ENCODE data around the gene DIS3L2.

DIS3L2 gene

GRCh38 chr2:232139786-232140562 is 178.5 kb downstream of the DIS3L2 start:
- Histone ChIP-seq H3K27ac (no peak overlapping the region), H3K4me3 (no peak overlapping the region)
- TF ChIP-seq POLR2AphosphoS5 (IDR thresholded peaks at IDR 0.05; ENCODE audit: borderline replicate concordance, low read depth, low read length) (no peak), FOXP2 (optimal IDR thresholded peaks at IDR 0.05; ENCODE audit: control extremely low read depth, extremely low read length, insufficient read depth) (no peak), EZH2 (IDR thresholded peaks at IDR 0.05) (no peak)

DNA sequence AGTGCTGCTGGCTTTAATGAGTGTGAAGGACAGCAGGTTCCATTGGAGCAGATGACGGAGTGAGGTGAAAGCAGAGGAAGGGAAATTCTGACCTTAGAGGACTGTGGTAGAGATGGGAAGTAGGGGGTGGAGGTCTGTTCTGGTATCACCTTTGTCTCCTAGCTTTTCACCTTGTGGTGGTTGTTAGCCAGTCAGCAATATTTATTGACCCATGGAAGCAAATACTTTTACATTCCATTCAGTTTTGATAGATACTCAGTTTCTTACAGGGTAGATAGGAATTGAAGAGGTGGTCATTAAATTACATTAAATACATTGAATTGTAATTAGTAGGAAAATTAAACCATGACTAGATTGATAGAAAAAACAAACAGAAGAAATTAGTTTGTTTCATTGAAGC is 180.1 kb downstream of the DIS3L2 start:
- no peak for DNase-seq (ENCODE audit: low read depth, low spot score)
- Histone ChIP-seq H3K4me3 (no peak overlapping the region), H3K36me3 (ENCODE audit: insufficient read depth, low read length) (no peaks in the 10 kb centered on the region), H3K9ac (ENCODE audit: insufficient read length) (no peak overlapping the region), H3K27ac (no peak overlapping the region), H3K9me3 (ENCODE audit: low read depth, low read length) (no peaks in the 10 kb centered on the region)
- TF ChIP-seq EZH2 (IDR thresholded peaks at IDR 0.05), result no peak
- TF ChIP-seq POLR2AphosphoS5 (IDR thresholded peaks at IDR 0.05; ENCODE audit: borderline replicate concordance, low read depth, low read length), result no peak
- TF ChIP-seq FOXP2 (optimal IDR thresholded peaks at IDR 0.05; ENCODE audit: control extremely low read depth, extremely low read length, insufficient read depth), result no peak

More at GRCh38 chr2:232139786-232140562, 178.5 kb downstream of the DIS3L2 start:
- DNase-seq (ENCODE audit: low read depth, low spot score), result no peak
- no peak overlapping the region for H3K9ac ChIP-seq (ENCODE audit: insufficient read length)
- no peaks in the 10 kb centered on the region for H3K36me3 ChIP-seq (ENCODE audit: insufficient read depth, low read length)
- no peaks in the 10 kb centered on the region for H3K9me3 ChIP-seq (ENCODE audit: low read depth, low read length)

GRCh38 chr2:232142049-232142448 is 180.5 kb downstream of the DIS3L2 start:
- no peak overlapping the region for H3K4me3 ChIP-seq
- no peaks in the 10 kb centered on the region for H3K9me3 ChIP-seq (ENCODE audit: low read depth, low read length)
- no peak for DNase-seq (ENCODE audit: low read depth, low spot score)
- no peaks in the 10 kb centered on the region for H3K36me3 ChIP-seq (ENCODE audit: insufficient read depth, low read length)
- TF ChIP-seq FOXP2 (optimal IDR thresholded peaks at IDR 0.05; ENCODE audit: control extremely low read depth, extremely low read length, insufficient read depth) (no peak), POLR2AphosphoS5 (IDR thresholded peaks at IDR 0.05; ENCODE audit: borderline replicate concordance, low read depth, low read length) (no peak), EZH2 (IDR thresholded peaks at IDR 0.05) (no peak)
- H3K27ac ChIP-seq, result no peak overlapping the region
- H3K9ac ChIP-seq (ENCODE audit: insufficient read length), result no peak overlapping the region

DNA sequence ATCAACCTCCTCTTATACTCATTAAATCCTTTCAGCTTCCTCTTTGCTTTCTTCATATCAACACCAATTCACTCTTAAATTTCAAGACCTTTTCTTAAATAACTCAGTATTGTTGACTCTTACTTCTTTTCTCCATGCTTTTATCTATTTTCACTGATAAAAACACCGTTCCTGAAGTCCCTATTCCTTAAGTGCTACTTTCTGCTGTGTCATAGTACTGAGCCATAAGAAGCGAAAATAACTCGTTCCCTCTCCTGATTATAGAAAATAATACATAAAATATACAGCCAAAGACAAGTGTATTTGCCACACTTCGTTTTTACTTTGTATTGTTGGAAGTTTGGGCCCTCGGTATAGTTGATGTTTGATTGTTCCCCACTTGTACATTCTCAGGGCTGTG is 181.0 kb downstream of the DIS3L2 start:
- H3K27ac ChIP-seq, result no peak overlapping the region
- no peak for DNase-seq (ENCODE audit: low read depth, low spot score)
- no peaks in the 10 kb centered on the region for H3K36me3 ChIP-seq (ENCODE audit: insufficient read depth, low read length)
- H3K4me3 ChIP-seq, result no peak overlapping the region
- H3K9ac ChIP-seq (ENCODE audit: insufficient read length), result no peak overlapping the region
- H3K9me3 ChIP-seq (ENCODE audit: low read depth, low read length), result no peaks in the 10 kb centered on the region
- TF ChIP-seq EZH2 (IDR thresholded peaks at IDR 0.05), result no peak
- TF ChIP-seq POLR2AphosphoS5 (IDR thresholded peaks at IDR 0.05; ENCODE audit: borderline replicate concordance, low read depth, low read length), result no peak
- no peak for TF ChIP-seq FOXP2 (optimal IDR thresholded peaks at IDR 0.05; ENCODE audit: control extremely low read depth, extremely low read length, insufficient read depth)

GRCh38 chr2:232146294-232146693 is 184.8 kb downstream of the DIS3L2 start:
- H3K27ac ChIP-seq, result no peak overlapping the region
- H3K9ac ChIP-seq (ENCODE audit: insufficient read length), result no peak overlapping the region
- DNase-seq (ENCODE audit: low read depth, low spot score), result no peak
- no peaks in the 10 kb centered on the region for H3K36me3 ChIP-seq (ENCODE audit: insufficient read depth, low read length)
- H3K4me3 ChIP-seq, result no peak overlapping the region
- no peaks in the 10 kb centered on the region for H3K9me3 ChIP-seq (ENCODE audit: low read depth, low read length)
- TF ChIP-seq POLR2AphosphoS5 (IDR thresholded peaks at IDR 0.05; ENCODE audit: borderline replicate concordance, low read depth, low read length) (no peak), EZH2 (IDR thresholded peaks at IDR 0.05) (no peak), FOXP2 (optimal IDR thresholded peaks at IDR 0.05; ENCODE audit: control extremely low read depth, extremely low read length, insufficient read depth) (no peak)

- TF ChIP-seq FOXP2 (optimal IDR thresholded peaks at IDR 0.05; ENCODE audit: control extremely low read depth, extremely low read length, insufficient read depth) (no peak), POLR2AphosphoS5 (IDR thresholded peaks at IDR 0.05; ENCODE audit: borderline replicate concordance, low read depth, low read length) (no peak)
- H3K36me3 ChIP-seq (ENCODE audit: insufficient read depth, low read length), result no peaks in the 10 kb centered on the region
- no peak overlapping the region for H3K9ac ChIP-seq (ENCODE audit: insufficient read length)
- H3K27ac ChIP-seq, result no peak overlapping the region
- no peak overlapping the region for H3K4me3 ChIP-seq
- no peaks in the 10 kb centered on the region for H3K9me3 ChIP-seq (ENCODE audit: low read depth, low read length)
- DNase-seq (ENCODE audit: low read depth, low spot score), result no peak
Observed at GRCh38 chr2:232147440-232148077, 186.0 kb downstream of the DIS3L2 start.

DNA sequence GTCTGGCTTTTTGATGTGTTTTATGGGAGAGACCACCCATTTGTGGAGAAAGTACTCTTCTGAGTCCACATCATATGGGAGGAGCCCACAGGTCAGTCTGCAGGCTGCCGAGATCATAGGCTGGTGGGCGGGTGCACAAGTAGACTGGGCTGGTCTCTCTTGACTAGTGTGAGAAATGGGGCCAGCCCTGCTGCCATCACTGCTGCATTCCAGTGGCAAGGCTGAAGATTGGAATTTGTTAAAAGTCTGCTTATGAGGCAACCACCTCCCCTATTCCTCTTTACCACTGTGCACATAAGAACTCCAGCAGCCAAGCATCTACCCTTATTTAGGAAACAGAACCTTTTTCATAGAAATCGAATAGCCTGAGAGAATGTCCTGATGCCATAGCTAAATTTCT is 200.7 kb downstream of the DIS3L2 start:
- no peak for TF ChIP-seq POLR2AphosphoS5 (IDR thresholded peaks at IDR 0.05; ENCODE audit: borderline replicate concordance, low read depth, low read length)
- H3K27ac ChIP-seq, result no peak overlapping the region
- DNase-seq (ENCODE audit: low read depth, low spot score), result no peak
- no peak overlapping the region for H3K4me3 ChIP-seq
- no peak overlapping the region for H3K9ac ChIP-seq (ENCODE audit: insufficient read length)
- H3K36me3 ChIP-seq (ENCODE audit: insufficient read depth, low read length), result peaks cover 17% of the 10 kb centered on the region
- H3K9me3 ChIP-seq (ENCODE audit: low read depth, low read length), result no peaks in the 10 kb centered on the region

DNA sequence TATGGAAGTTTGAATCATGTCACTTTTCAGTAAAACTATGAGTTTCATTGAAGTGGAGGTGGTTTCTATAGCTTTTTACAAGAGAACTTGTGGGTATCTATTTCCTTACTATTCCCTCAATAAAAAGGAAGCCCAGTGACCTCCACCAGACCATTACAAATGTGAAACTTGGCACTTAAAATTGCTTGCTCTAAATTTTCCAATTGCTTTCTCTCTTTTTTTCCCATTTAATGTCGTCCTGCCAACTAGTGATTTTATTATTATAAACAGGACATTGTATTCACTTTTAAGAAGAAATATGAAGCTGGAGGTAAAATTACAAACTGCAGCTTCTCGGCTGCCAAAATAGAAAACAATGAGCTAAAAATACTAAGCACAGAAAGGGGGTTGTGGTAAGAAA is 208.9 kb downstream of the DIS3L2 start:
- DNase-seq (ENCODE audit: low read depth, low spot score), result no peak
- Histone ChIP-seq H3K9me3 (ENCODE audit: low read depth, low read length) (no peaks in the 10 kb centered on the region), H3K9ac (ENCODE audit: insufficient read length) (no peak overlapping the region), H3K36me3 (ENCODE audit: insufficient read depth, low read length) (no peaks in the 10 kb centered on the region), H3K4me3 (no peak overlapping the region), H3K27ac (no peak overlapping the region)
- TF ChIP-seq POLR2AphosphoS5 (IDR thresholded peaks at IDR 0.05; ENCODE audit: borderline replicate concordance, low read depth, low read length), result no peak
- TF ChIP-seq FOXP2 (optimal IDR thresholded peaks at IDR 0.05; ENCODE audit: control extremely low read depth, extremely low read length, insufficient read depth), result no peak
- TF ChIP-seq EZH2 (IDR thresholded peaks at IDR 0.05), result no peak
